Mononuclear cell (primary cell): ENCODE data around the gene AFF1. TPM values are rescaled to one million over a fixed set of nuclear protein-coding genes. Genes with fewer than 3 reads are reported as not detected.

Source experiments
- H3K27me3 ChIP-seq: 2 replicates; pipeline ENCODE4 v1.6.0; 2011; ENCODE audit warnings: low read length, control low read depth; ENCODE audit not compliant: insufficient read depth
- H3K4me1 ChIP-seq: 2 replicates; pipeline ENCODE4 v1.5.1; 2011; ENCODE audit warnings: mild to moderate bottlenecking, low read length, control low read depth; ENCODE audit not compliant: insufficient read depth
- H3K4me3 ChIP-seq: 2 replicates; pipeline ENCODE4 v1.5.1; 2011; ENCODE audit warnings: mild to moderate bottlenecking, low read length, moderate library complexity
- H3K9me3 ChIP-seq: 2 replicates; pipeline ENCODE4 v1.5.1; 2011; ENCODE audit warnings: low read depth, mild to moderate bottlenecking, control low read depth, low read length
- total RNA-seq: library from RNA; depleted of rRNA; stranded (reverse); fragments of >200 nt; gene quantifications from one replicate; pipeline ENCODE4 v1.2.3, GENCODE V29; 2012

The AFF1 gene
- total RNA-seq, 1 donor: 31.7 TPM

DNA sequence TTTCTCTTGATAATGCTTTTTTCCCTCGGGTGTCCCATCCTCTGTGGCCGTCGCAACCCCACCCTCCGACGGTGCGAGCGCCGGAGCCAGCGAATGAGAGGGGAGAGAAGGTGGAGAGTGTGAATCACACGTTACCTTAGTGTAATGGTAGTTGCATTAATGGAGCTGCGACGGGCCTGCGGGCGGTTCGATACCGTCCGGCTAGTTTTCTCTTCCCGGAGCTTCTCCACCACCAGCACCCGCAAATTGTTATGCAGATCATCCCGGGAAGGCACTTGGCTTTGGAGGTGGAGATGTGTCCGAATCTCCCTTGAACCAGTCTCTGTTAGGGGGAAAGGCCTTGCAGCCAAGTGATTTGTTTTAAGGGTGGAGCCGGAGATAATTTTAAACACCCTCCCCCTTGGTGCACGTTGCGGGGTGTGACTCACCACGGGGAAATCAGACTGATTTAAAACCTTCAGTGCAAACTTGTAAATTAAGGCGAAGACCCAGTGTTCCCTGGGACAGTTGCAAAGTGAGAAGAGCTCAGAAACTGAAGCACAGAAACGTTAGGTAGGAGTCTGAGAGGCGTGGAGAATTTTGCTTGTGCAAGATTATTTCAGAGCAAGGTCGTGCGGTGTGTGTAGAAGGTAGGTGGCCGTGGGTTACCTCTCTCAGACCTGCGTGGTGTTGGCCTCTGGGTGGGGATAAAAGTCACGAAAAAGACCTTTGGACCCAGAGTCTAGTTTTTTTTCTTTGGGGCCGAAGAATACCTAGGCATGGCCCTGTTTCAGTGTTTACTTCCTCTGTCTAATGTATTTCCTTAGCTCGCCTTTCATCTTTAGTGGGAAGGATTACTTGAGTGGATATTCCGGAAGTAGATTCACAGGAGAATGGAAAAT, 1.3 kb downstream of the AFF1 start:
- Histone ChIP-seq H3K27me3 (no peaks in the 10 kb centered on the region), H3K9me3 (no peaks in the 10 kb centered on the region), H3K4me3 (peak overlapping the region; percentile 78), H3K4me1 (peaks cover 56% of the 10 kb centered on the region)

GRCh38 chr4:86938771-86939520, 4.1 kb downstream of the AFF1 start:
- Histone ChIP-seq H3K4me1 (peaks cover 58% of the 10 kb centered on the region), H3K9me3 (no peaks in the 10 kb centered on the region), H3K4me3 (no peak overlapping the region)

GRCh38 chr4:86939729-86940575, 5.1 kb downstream of the AFF1 start:
- H3K4me1 ChIP-seq: peaks cover 54% of the 10 kb centered on the region
- no peaks in the 10 kb centered on the region for H3K9me3 ChIP-seq
- no peaks in the 10 kb centered on the region for H3K27me3 ChIP-seq
- no peak overlapping the region for H3K4me3 ChIP-seq

More at GRCh38 chr4:86938771-86939520, 4.1 kb downstream of the AFF1 start:
- H3K27me3 ChIP-seq: no peaks in the 10 kb centered on the region

GRCh38 chr4:86940920-86941460, 6.2 kb downstream of the AFF1 start:
- Histone ChIP-seq H3K4me1 (peaks cover 64% of the 10 kb centered on the region), H3K9me3 (no peaks in the 10 kb centered on the region), H3K27me3 (no peaks in the 10 kb centered on the region), H3K4me3 (no peak overlapping the region)

- H3K9me3 ChIP-seq: no peaks in the 10 kb centered on the region
- H3K4me3 ChIP-seq: no peak overlapping the region
- H3K4me1 ChIP-seq: peaks cover 58% of the 10 kb centered on the region
- H3K27me3 ChIP-seq: no peaks in the 10 kb centered on the region
These were observed 7.4 kb downstream of the AFF1 start for GRCh38 chr4:86942185-86942666.

GRCh38 chr4:86944964-86945781, 10.4 kb downstream of the AFF1 start:
- H3K4me1 ChIP-seq: peaks cover 32% of the 10 kb centered on the region
- no peaks in the 10 kb centered on the region for H3K27me3 ChIP-seq
- H3K4me3 ChIP-seq: no peak overlapping the region
- no peaks in the 10 kb centered on the region for H3K9me3 ChIP-seq

DNA sequence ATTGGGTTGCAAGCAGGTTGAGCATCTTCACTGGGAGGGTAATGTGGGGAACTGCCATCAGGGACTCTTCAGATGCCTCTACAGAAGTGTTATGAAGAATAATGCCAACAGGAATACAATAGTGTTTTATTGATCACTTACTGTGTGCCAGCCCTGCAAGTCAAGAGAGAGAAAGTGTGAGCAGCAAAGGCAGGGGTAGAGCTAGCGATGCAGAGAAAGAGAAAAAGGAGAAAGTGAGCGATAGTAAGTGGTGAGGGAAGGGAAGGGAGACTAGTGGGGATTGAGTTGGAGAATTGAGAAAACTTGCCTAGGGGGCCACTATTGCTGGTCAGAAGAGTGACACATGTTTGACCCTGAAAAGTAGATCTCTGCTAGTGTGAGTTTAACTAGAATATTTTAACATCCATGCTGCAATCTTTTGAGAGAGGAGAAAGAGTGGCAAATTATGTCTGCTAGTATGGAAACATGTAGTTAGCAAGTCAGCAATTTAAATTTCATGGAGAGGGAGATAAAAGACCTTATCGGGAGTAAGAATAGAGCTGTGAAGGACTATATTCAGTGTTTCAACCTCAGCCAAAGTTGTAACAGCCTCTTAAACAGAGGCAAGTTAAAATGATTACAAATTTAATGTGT, 12.2 kb downstream of the AFF1 start:
- Histone ChIP-seq H3K4me1 (peaks cover 26% of the 10 kb centered on the region), H3K9me3 (no peaks in the 10 kb centered on the region), H3K27me3 (no peaks in the 10 kb centered on the region), H3K4me3 (no peak overlapping the region)

GRCh38 chr4:86947501-86948120, 12.8 kb downstream of the AFF1 start:
- Histone ChIP-seq H3K4me1 (peaks cover 26% of the 10 kb centered on the region), H3K27me3 (no peaks in the 10 kb centered on the region), H3K9me3 (no peaks in the 10 kb centered on the region), H3K4me3 (no peak overlapping the region)

- no peaks in the 10 kb centered on the region for H3K9me3 ChIP-seq
- no peaks in the 10 kb centered on the region for H3K27me3 ChIP-seq
- H3K4me1 ChIP-seq: peaks cover 21% of the 10 kb centered on the region
- H3K4me3 ChIP-seq: no peak overlapping the region
These were observed 13.5 kb downstream of the AFF1 start for GRCh38 chr4:86948276-86948675.

- H3K27me3 ChIP-seq: no peaks in the 10 kb centered on the region
These were observed 16.2 kb downstream of the AFF1 start for GRCh38 chr4:86950831-86951525.

DNA sequence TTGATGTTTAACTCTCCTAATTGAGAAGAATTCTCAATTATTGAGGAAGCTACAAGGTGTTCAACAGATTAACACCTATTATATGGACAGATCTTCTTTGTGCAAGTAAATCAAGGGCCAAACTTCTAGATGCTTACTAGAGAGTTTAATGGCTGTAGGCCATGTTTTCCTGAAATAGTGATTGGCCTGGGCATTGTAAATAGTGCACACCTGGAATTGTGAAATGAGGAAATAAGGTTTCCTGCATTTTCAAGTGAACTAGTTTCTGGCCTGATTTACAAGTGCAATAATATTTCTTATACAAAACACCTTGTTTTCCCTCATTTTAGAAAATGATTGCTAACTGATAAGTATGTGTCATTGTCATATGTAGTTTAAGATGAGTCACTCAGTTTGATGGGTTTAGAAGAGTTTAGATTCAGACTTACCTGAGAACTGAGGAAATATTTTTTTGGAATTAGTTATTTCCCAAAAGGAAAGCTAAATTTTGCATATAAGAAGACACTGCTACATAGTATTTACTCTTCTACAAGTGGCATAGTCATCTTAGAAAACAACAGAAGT, 21.2 kb downstream of the AFF1 start:
- no peaks in the 10 kb centered on the region for H3K9me3 ChIP-seq
- H3K4me1 ChIP-seq: peaks cover 44% of the 10 kb centered on the region
- H3K27me3 ChIP-seq: no peaks in the 10 kb centered on the region
- no peak overlapping the region for H3K4me3 ChIP-seq

More at GRCh38 chr4:86950831-86951525, 16.2 kb downstream of the AFF1 start:
- Histone ChIP-seq H3K4me1 (peaks cover 10% of the 10 kb centered on the region), H3K9me3 (no peaks in the 10 kb centered on the region), H3K4me3 (no peak overlapping the region)

DNA sequence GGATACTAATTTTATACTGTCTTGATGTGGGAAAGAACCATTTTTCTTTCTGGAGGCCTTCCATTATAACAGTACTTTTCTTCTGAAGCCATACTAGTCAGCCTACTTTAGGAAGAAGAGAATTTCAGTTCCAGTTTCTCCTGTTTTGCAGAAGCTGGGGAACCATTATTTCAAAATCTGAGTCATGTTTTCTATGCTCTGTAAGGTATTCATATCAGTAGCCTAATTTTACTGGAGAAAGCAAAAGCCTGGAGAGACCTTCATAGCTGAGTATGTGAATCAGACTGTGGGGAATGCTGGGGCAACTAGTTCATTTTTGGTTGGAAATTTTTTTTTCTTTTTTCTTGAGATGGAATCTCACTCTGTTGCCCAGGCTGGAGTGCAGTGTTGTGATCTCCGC, 22.4 kb downstream of the AFF1 start:
- Histone ChIP-seq H3K4me3 (no peak overlapping the region), H3K27me3 (no peaks in the 10 kb centered on the region), H3K9me3 (no peaks in the 10 kb centered on the region), H3K4me1 (peaks cover 55% of the 10 kb centered on the region)
